Measurements from ENCODE around the gene OR4S1.
"Not testable (repeated sequence)": the region's sequence is repeated elsewhere in the genome, so short reads cannot be mapped to it uniquely, and the experiment has no call there.

Gene OR4S1

GRCh38 chr11:48305923-48306322 lies at the start of gene OR4S1:
Gene OR4S1, plus strand, starts transcription at chr11:48306223. Its CDS starts 0 bp downstream, at chr11:48306223.
- DNase-seq (ENCODE audit: extremely low spot score, insufficient read length, low read depth) (no peak), FAIRE-seq (no peak)

GRCh38 chr11:48261600-48261999 lies 44.4 kb upstream of the OR4S1 start:
- DNase-seq (ENCODE audit: extremely low spot score, insufficient read length, low read depth) (no peak), FAIRE-seq (no peak)

- FAIRE-seq (no peak), DNase-seq (ENCODE audit: extremely low spot score, insufficient read length, low read depth) (no peak)
Observed at GRCh38 chr11:48263423-48263911, 42.6 kb upstream of the OR4S1 start, which contains the start of gene OR4X1. Gene OR4X1, plus strand, starts transcription at chr11:48263861. Its CDS starts 0 bp downstream, at chr11:48263861.

- no peak for FAIRE-seq
Observed at GRCh38 chr11:48270621-48271020, 35.4 kb upstream of the OR4S1 start.

GRCh38 chr11:48272606-48273005 lies 33.4 kb upstream of the OR4S1 start:
- no peak for FAIRE-seq
- DNase-seq (ENCODE audit: extremely low spot score, insufficient read length, low read depth) = no peak

More at GRCh38 chr11:48270621-48271020, 35.4 kb upstream of the OR4S1 start:
- DNase-seq (ENCODE audit: extremely low spot score, insufficient read length, low read depth) = no peak

GRCh38 chr11:48307760-48308386 lies 1.9 kb downstream of the OR4S1 start:
- DNase-seq (ENCODE audit: extremely low spot score, insufficient read length, low read depth) (peak; percentile 3), FAIRE-seq (peak; percentile 81)

- DNase-seq (ENCODE audit: extremely low spot score, insufficient read length, low read depth); FAIRE-seq: not testable (repeated sequence)
Observed at GRCh38 chr11:48313590-48313989, 7.6 kb downstream of the OR4S1 start.

GRCh38 chr11:48319813-48320212 lies 13.8 kb downstream of the OR4S1 start:
- not testable (repeated sequence) for FAIRE-seq; DNase-seq (ENCODE audit: extremely low spot score, insufficient read length, low read depth)

GRCh38 chr11:48324620-48325019 lies 18.6 kb downstream of the OR4S1 start, which contains the start of gene OR4C3:
Gene OR4C3, plus strand, starts transcription at chr11:48324920. Its CDS starts 102 bp downstream, at chr11:48325022.
- DNase-seq (ENCODE audit: extremely low spot score, insufficient read length, low read depth) = not testable (repeated sequence)

GRCh38 chr11:48341466-48341865 lies 35.4 kb downstream of the OR4S1 start:
- DNase-seq (ENCODE audit: extremely low spot score, insufficient read length, low read depth) (no peak), FAIRE-seq (no peak)

More at GRCh38 chr11:48324620-48325019, 18.6 kb downstream of the OR4S1 start, which contains the start of gene OR4C3:
- FAIRE-seq = not testable (repeated sequence)

- DNase-seq (ENCODE audit: extremely low spot score, insufficient read length, low read depth); FAIRE-seq: not testable (repeated sequence)
Observed at GRCh38 chr11:48342505-48342904, 36.5 kb downstream of the OR4S1 start.

GRCh38 chr11:48346286-48346685 lies 40.3 kb downstream of the OR4S1 start:
- DNase-seq (ENCODE audit: extremely low spot score, insufficient read length, low read depth); FAIRE-seq: not testable (repeated sequence)

GRCh38 chr11:48354013-48354412 lies 48.0 kb downstream of the OR4S1 start:
- FAIRE-seq (no peak), DNase-seq (ENCODE audit: extremely low spot score, insufficient read length, low read depth) (no peak)

- DNase-seq (ENCODE audit: extremely low spot score, insufficient read length, low read depth) = no peak
- no peak for FAIRE-seq
Observed at GRCh38 chr11:48354677-48355076, 48.7 kb downstream of the OR4S1 start.

Measured in GM18507 (cell line).